NCI-H1436 treated with DMSO at 0.1 percent for 48 hours (cell line): ENCODE data around the gene PLEKHM3.

Experiments
- DNase-seq: peaks from one replicate; lab custom pipeline; 2025; lab: John Stamatoyannopoulos, UW

PLEKHM3 gene

GRCh38 chr2:208025037-208025813, at the start of gene PLEKHM3:
TSS of gene PLEKHM3 (minus strand) at chr2:208025527. CDS start at chr2:208001639, 23,888 bp downstream.
- no peak for DNase-seq

- DNase-seq = no peak
Measured at GRCh38 chr2:208074610-208075356, 49.5 kb upstream of the PLEKHM3 start.

- DNase-seq = no peak
Measured at GRCh38 chr2:208072250-208072892, 47.0 kb upstream of the PLEKHM3 start.

GRCh38 chr2:208069186-208069585, 43.9 kb upstream of the PLEKHM3 start:
- DNase-seq = no peak

GRCh38 chr2:208066016-208066415, 40.7 kb upstream of the PLEKHM3 start:
- no peak for DNase-seq

GRCh38 chr2:208065476-208065875, 40.1 kb upstream of the PLEKHM3 start:
- DNase-seq = no peak

GRCh38 chr2:208064220-208064961, 39.1 kb upstream of the PLEKHM3 start:
- DNase-seq = no peak

GRCh38 chr2:208062961-208063360, 37.6 kb upstream of the PLEKHM3 start:
- no peak for DNase-seq

- DNase-seq = no peak
Measured at GRCh38 chr2:208062113-208062512, 36.8 kb upstream of the PLEKHM3 start.

GRCh38 chr2:208057108-208057507, 31.8 kb upstream of the PLEKHM3 start:
- DNase-seq = no peak

GRCh38 chr2:208049441-208049840, 24.1 kb upstream of the PLEKHM3 start:
- DNase-seq = no peak

- DNase-seq = no peak
Measured at GRCh38 chr2:208049006-208049405, 23.7 kb upstream of the PLEKHM3 start.

GRCh38 chr2:208047840-208048239, 22.5 kb upstream of the PLEKHM3 start:
- DNase-seq = no peak

- no peak for DNase-seq
Measured at GRCh38 chr2:208046686-208047085, 21.4 kb upstream of the PLEKHM3 start.

- no peak for DNase-seq
Measured at GRCh38 chr2:208042450-208042849, 17.1 kb upstream of the PLEKHM3 start.

- DNase-seq = no peak
Measured at GRCh38 chr2:208042041-208042440, 16.7 kb upstream of the PLEKHM3 start.

- no peak for DNase-seq
Measured at GRCh38 chr2:208040199-208041171, 15.2 kb upstream of the PLEKHM3 start.

GRCh38 chr2:208039376-208040110, 14.2 kb upstream of the PLEKHM3 start:
- no peak for DNase-seq

- DNase-seq = no peak
Measured at GRCh38 chr2:208037564-208038487, 12.5 kb upstream of the PLEKHM3 start.
